GM12865 (cell line): Measurements from ENCODE around the gene WDR27.
"Not testable (repeated sequence)": the region's sequence is repeated elsewhere in the genome, so short reads cannot be mapped to it uniquely, and the experiment has no call there.

Experiments used
- DNase-seq: peaks from one replicate; pipeline ENCODE4 v3.0.0; 2010; ENCODE audit warnings: low read depth
- H3K4me3 ChIP-seq: 2 replicates; pipeline ENCODE4 v1.5.1; 2011; ENCODE audit warnings: mild to moderate bottlenecking, low read depth, low read length, control low read depth
- TF ChIP-seq, protein P1 (sequence below): IDR thresholded peaks from 2 replicates; pipeline ENCODE4 v1.5.1; 2011; ENCODE audit warnings: low read length, control low read depth, low read depth, inconsistent platforms; ENCODE audit not compliant: insufficient read depth; ENCODE audit errors: missing control alignments

Gene WDR27

DNA sequence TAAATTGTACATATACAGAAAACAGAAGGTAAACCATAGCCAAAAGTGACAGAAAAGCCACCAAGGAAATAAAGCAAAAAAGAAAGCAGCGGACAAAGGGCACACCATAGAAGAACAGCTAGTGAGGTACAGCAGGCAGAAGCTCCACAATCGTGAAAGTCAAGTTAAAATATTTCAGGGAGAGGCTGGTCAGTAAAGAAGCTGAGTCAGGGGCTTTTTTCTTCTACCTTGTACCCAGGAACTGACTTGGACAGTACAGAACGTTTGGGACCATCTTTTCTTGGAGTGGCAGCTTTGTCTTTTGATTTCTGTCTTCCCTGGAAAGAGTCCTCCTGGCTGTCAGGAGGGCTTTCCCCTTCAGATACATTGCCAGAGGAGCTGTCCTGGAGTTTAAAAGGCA lies 8.2 kb upstream of the WDR27 start:
- TF ChIP-seq, protein P1, sequence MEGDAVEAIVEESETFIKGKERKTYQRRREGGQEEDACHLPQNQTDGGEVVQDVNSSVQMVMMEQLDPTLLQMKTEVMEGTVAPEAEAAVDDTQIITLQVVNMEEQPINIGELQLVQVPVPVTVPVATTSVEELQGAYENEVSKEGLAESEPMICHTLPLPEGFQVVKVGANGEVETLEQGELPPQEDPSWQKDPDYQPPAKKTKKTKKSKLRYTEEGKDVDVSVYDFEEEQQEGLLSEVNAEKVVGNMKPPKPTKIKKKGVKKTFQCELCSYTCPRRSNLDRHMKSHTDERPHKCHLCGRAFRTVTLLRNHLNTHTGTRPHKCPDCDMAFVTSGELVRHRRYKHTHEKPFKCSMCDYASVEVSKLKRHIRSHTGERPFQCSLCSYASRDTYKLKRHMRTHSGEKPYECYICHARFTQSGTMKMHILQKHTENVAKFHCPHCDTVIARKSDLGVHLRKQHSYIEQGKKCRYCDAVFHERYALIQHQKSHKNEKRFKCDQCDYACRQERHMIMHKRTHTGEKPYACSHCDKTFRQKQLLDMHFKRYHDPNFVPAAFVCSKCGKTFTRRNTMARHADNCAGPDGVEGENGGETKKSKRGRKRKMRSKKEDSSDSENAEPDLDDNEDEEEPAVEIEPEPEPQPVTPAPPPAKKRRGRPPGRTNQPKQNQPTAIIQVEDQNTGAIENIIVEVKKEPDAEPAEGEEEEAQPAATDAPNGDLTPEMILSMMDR = no peak
- no peak overlapping the region for H3K4me3 ChIP-seq
- DNase-seq = no peak

DNA sequence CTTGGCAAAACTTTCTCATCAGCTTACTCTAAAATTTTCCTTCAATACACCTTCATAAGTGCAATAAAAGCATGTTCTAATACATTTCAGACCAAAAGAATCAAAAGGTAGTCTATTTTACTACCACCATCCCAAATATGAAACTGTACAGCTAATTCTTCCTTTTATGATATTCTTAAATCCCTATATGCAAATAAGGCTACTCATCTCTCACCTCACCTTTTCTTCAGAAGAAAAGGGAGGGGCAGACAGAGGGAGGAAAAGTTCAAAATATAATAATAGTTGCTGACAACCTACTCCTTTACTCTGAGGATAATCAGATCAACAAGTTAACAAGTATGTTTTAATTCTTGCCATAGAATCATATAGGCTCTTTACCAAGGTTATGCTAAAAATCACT lies 7.5 kb upstream of the WDR27 start:
- H3K4me3 ChIP-seq = no peak overlapping the region
- TF ChIP-seq, protein P1 = no peak
- no peak for DNase-seq

GRCh38 chr6:169707772-169708171 lies 5.9 kb upstream of the WDR27 start:
- DNase-seq = no peak
- H3K4me3 ChIP-seq = no peak overlapping the region
- TF ChIP-seq, protein P1 = no peak

- no peak for DNase-seq
- TF ChIP-seq, protein P1 = no peak
- peak overlapping the region; percentile 86 for H3K4me3 ChIP-seq
Observed at GRCh38 chr6:169702840-169703246, 1.0 kb upstream of the WDR27 start.

DNA sequence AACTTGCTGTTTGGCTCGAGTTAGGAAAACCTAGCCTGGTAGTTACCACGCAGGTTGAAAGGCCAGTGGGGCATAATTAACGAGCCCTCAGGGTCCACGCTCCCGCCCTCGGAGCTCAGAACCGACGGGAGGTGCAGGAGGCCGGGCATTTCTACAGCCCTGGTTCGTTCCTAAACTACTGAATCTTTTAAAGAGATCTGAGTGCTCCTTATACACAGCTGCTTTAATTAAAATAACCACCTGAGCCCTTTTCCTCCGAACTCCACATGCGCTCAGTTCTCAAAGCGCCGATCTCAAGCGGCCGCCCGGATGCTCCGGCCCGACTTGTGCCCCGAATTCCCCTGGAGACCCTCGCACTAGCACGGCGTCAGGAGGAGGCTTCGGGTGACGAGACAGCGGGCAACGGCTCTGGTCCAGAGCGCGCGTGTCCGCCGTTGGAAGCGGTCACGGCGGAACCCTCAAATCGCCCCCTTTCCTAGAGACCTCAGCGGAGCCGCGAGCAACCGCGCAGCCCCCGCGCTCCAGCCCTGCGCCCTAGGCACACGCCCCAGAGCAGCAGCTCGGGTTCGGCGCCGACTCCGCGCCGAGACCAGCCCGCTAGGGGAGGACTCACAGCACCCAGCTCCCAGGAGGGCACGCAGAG lies 397 bp downstream of the WDR27 start:
- peak overlapping the region; percentile 86 for H3K4me3 ChIP-seq
- TF ChIP-seq, protein P1 = no peak
- DNase-seq = no peak

DNA sequence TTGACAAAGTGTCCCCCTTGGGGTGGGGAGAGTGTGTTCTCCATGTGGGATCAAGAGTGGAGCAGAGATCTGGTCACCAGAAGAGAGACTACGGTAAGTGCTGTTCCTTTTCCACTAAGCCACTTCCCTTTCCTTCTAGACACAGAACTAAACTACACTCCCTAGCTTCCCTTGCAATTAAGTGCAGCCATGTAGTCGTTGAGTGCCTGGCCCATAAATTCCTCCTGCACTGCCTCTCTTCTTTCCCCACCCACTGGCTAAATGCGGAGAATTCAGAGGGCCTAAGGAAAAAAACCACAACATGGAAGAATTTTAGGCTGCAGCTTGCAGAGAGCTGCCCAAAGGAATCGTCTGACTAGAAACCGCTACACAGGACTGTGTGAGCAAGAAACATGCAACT lies 1.5 kb downstream of the WDR27 start:
- no peak for DNase-seq
- H3K4me3 ChIP-seq = no peak overlapping the region; the same call in 1 of the 2 replicates

DNA sequence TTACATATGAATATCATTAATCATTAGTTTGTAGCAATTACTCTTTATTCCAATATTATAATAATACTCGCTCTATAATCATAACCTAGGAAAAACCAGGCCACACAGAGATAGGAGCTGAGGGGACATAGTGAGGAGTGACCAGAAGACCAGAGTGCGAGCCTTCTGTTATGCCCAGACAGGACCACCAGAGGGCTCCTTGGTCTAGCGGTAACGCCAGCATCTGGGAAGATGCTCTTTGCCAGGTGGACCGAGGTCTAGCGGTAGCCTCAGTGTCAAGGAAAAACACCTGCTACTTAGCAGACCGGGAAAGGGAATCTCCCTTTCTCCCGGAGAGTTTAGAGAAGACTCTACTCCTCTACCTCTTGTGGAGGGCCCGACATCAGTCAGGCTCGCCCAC lies 4.7 kb downstream of the WDR27 start:
- H3K4me3 ChIP-seq, DNase-seq: not testable (repeated sequence)
- TF ChIP-seq, protein P1 = peak; percentile 19

More for the DNA sequence above, 1.5 kb downstream of the WDR27 start:
- TF ChIP-seq, protein P1 = no peak
